Spleen (tissue), 13 donors: Measurements from ENCODE around the gene WAS. TPM values are rescaled to one million over a fixed set of nuclear protein-coding genes. Genes with fewer than 3 reads are reported as not detected.

Experiments
- DNase-seq: peaks from one replicate; pipeline ENCODE4 v3.0.0-alpha.2; 2020
- H3K27ac ChIP-seq, 8 donors: fragments of 200-600 bp; sonication (generic) in 7 of 8; 1 replicate in 4 of 8; 2 replicates in 4 of 8; pipeline versions ENCODE4 v1.5.0 to v1.8.0; 2016 to 2021; ENCODE audit warnings: inconsistent platforms in 4 of 8, mild to moderate bottlenecking in 4 of 8, moderate library complexity in 1 of 8
- H3K27me3 ChIP-seq, 7 donors: fragments of 200-600 bp; sonication (generic) in 6 of 7; replicated peaks in 1 of 7; 1 replicate in 4 of 7; 2 replicates in 3 of 7; pipeline versions ENCODE4 v1.5.0 to v1.8.0; 2016 to 2021; ENCODE audit warnings: inconsistent platforms in 3 of 7, mild to moderate bottlenecking in 1 of 7
- H3K36me3 ChIP-seq, 6 donors: fragments of 200-600 bp; sonication (generic) in 5 of 6; 1 replicate in 4 of 6; 2 replicates in 2 of 6; pipeline versions ENCODE4 v1.5.0 to v1.8.0; 2016 to 2021; ENCODE audit warnings: inconsistent platforms in 2 of 6
- H3K4me1 ChIP-seq, 6 donors: fragments of 200-600 bp; sonication (generic) in 5 of 6; 1 replicate in 3 of 6; 2 replicates in 3 of 6; pipeline versions ENCODE4 v1.5.0 to v1.8.0; 2016 to 2021; ENCODE audit warnings: inconsistent platforms in 3 of 6
- H3K4me3 ChIP-seq, 8 donors: fragments of 200-600 bp; sonication (generic) in 7 of 8; 1 replicate in 4 of 8; 2 replicates in 4 of 8; pipeline versions ENCODE4 v1.5.0 to v1.8.0; 2016 to 2021; ENCODE audit warnings: inconsistent platforms in 4 of 8, mild to moderate bottlenecking in 4 of 8, moderate library complexity in 2 of 8
- H3K9me3 ChIP-seq, 8 donors: fragments of 200-600 bp; sonication (generic) in 7 of 8; 1 replicate in 4 of 8; 2 replicates in 4 of 8; pipeline versions ENCODE4 v1.5.0 to v1.8.0; 2016 to 2021; ENCODE audit warnings: inconsistent platforms in 4 of 8
- POLR2A ChIP-seq, 3 donors: fragments of 450-650 bp; IDR thresholded peaks; one replicate each; pipeline ENCODE4 v1.5.1; 2017; ENCODE audit warnings: antibody characterized with exemption in 3 of 3, mild to moderate bottlenecking in 1 of 3
- POLR2AphosphoS5 ChIP-seq, 3 donors: sonication (generic); formaldehyde crosslinking; IDR thresholded peaks; one replicate each; pipeline ENCODE4 v1.5.1; 2017; ENCODE audit warnings: antibody characterized with exemption in 3 of 3
- WGBS, 5 donors: extraction: QIAGEN DNeasy Blood & Tissue Kit in 3 of 5; methylation state at CpG; one replicate each; pipeline versions ENCODE4 v1.1.5 to v1.1.7; 2013 to 2018; 5-methylcytosine and 5-hydroxymethylcytosine counted together
- intact Hi-C: fragments of 100-400 bp; cut with DNase I; formaldehyde crosslinking; loops from one replicate; pipeline ENCODE4 v1.15.0; 2023; ENCODE audit warnings: low total_unique reads
- long read RNA-seq, 2 donors: transcript quantifications; one replicate each; lab custom pipeline, GENCODE V29; 2026
- polyA plus RNA-seq, 3 donors: library from polyadenylated mRNA; stranded (reverse); fragments of 200-250 nt; gene quantifications; one replicate each; pipeline ENCODE4 v1.2.1, GENCODE V29; 2013
- total RNA-seq, 7 donors: library from RNA; depleted of rRNA in 3 of 7; stranded (reverse); fragments of >200 nt in 3 of 7; fragmentation: NEBNext Ultra II Directional in 4 of 7; extraction: Animal tissue kit (Norgen Biotek cat#: 25700) in 4 of 7; gene quantifications; one replicate each; pipeline versions ENCODE4 v1.1.0 to v1.2.1, GENCODE V29; 2016 to 2021
- TF ChIP-seq, protein P1 (sequence below), 11 experiments: fragments of 200-600 bp in 7 of 11; fragments of 450-650 bp in 4 of 11; sonication (generic) in 4 of 11; IDR thresholded peaks in 8 of 11; conservative IDR thresholded peaks in 3 of 11; 1 replicate in 7 of 11; 2 replicates in 4 of 11; pipeline versions ENCODE4 v1.4.0 to v1.8.0; 2016 to 2021; ENCODE audit warnings: antibody characterized with exemption in 11 of 11, inconsistent platforms in 4 of 11, mild to moderate bottlenecking in 1 of 11
- donor health status: healthy with polysubstance abuse.
- donor health status: DM: no; HTN: no; CAD: no; lungs with moderate emphysema.
- donor health status: DM: no; HTN: no; CAD: no.
- donor health status: Bipolar disorder and iron deficiency.
- donor health status: healthy.
- donor health status: DM: no; HTN: no; CAD: no.
- donor health status: DM: yes; HTN: yes; CAD: no.

The WAS gene
- 100 to 1,000 TPM in 5 of 7 donors, 10 to 100 TPM in 2; 99.3 to 169 (median 107) TPM for total RNA-seq
- polyA plus RNA-seq = 10 to 100 TPM; 53.5 to 64.8 (median 56.2) TPM
- long read RNA-seq, donor 1, partial matches to known transcripts = 0 of 1 reads
- long read RNA-seq, donor 1, other reads (novel, unspliced or antisense) = 0 of 1 reads
- long read RNA-seq, donor 2, partial matches to known transcripts = 0 of 4 reads
- long read RNA-seq, donor 2, other reads (novel, unspliced or antisense) = 0 of 4 reads

DNA sequence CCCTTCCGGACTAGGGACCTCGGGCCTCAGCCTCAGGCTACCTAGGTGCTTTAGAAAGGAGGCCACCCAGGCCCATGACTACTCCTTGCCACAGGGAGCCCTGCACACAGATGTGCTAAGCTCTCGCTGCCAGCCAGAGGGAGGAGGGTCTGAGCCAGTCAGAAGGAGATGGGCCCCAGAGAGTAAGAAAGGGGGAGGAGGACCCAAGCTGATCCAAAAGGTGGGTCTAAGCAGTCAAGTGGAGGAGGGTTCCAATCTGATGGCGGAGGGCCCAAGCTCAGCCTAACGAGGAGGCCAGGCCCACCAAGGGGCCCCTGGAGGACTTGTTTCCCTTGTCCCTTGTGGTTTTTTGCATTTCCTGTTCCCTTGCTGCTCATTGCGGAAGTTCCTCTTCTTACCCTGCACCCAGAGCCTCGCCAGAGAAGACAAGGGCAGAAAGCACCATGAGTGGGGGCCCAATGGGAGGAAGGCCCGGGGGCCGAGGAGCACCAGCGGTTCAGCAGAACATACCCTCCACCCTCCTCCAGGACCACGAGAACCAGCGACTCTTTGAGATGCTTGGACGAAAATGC lies at the start of gene WAS:
TSS of gene WAS (plus strand) at position 389 of the 572 bp plus-strand sequence. CDS start at position 444, 55 bp downstream.
- WGBS, 5 donors = 17 to 44% (median 40%) methylated on average over 4 to 13 of the region's 13 CpGs
- TF ChIP-seq POLR2AphosphoS5 (IDR thresholded peaks at IDR 0.05) (peak; percentile 59 to 80 (median 70)), POLR2A (IDR thresholded peaks at IDR 0.05) (no peak)
- Histone ChIP-seq H3K36me3 (peaks cover 0 to 33% (median 6%) of the 10 kb centered on the region in 6 donors), H3K9me3 (no peaks in the 10 kb centered on the region), H3K4me3 (peak within 1 kb of the TSS; percentile 36 to 77 (median 45)), H3K27me3 (no peaks in the 10 kb centered on the region), H3K4me1 (peaks cover 0 to 70% (median 27%) of the 10 kb centered on the region in 6 donors), H3K27ac (peak within 1 kb of the TSS; percentile 67 to 94 (median 88))
- DNase-seq = peak; percentile 87
- intact Hi-C loops = no loop called here

DNA sequence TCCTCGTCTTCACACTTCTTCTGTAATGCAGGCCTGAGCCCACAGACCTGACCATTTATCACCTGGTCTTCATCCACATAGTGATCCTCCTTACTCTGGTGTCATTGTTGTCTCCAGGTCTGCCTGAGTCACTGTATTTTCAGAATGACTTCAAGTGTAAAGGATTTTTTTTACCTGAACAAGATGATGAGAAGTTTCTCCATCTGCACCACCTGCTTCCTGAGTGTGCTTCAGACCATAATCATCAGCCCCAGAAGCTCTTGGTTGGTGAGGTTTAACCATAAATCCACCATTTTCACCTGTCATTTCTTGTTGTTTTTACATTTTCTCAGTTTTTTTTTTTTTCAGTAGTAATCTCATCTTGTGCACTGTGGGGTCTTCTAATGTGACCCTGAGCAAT lies 47.3 kb upstream of the WAS start:
- no peak overlapping the region for H3K27ac ChIP-seq
- TF ChIP-seq POLR2A (IDR thresholded peaks at IDR 0.05) = no peak
- TF ChIP-seq, protein P1, sequence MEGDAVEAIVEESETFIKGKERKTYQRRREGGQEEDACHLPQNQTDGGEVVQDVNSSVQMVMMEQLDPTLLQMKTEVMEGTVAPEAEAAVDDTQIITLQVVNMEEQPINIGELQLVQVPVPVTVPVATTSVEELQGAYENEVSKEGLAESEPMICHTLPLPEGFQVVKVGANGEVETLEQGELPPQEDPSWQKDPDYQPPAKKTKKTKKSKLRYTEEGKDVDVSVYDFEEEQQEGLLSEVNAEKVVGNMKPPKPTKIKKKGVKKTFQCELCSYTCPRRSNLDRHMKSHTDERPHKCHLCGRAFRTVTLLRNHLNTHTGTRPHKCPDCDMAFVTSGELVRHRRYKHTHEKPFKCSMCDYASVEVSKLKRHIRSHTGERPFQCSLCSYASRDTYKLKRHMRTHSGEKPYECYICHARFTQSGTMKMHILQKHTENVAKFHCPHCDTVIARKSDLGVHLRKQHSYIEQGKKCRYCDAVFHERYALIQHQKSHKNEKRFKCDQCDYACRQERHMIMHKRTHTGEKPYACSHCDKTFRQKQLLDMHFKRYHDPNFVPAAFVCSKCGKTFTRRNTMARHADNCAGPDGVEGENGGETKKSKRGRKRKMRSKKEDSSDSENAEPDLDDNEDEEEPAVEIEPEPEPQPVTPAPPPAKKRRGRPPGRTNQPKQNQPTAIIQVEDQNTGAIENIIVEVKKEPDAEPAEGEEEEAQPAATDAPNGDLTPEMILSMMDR (IDR thresholded peaks at IDR 0.05 in 8 of 11, conservative IDR thresholded peaks at IDR 0.05 in 3 of 11) = no peak
- TF ChIP-seq POLR2AphosphoS5 (IDR thresholded peaks at IDR 0.05) = no peak
- 36 to 67% (median 45%) methylated on average over 1 of the region's 1 CpG for WGBS, 5 donors
- no peak for DNase-seq
- no peak overlapping the region for H3K4me3 ChIP-seq
- peaks cover 0 to 12% (median 7%) of the 10 kb centered on the region in 6 donors for H3K4me1 ChIP-seq
- no peaks in the 10 kb centered on the region for H3K36me3 ChIP-seq
- H3K9me3 ChIP-seq = no peaks in the 10 kb centered on the region
- intact Hi-C loops = no loop called here
- H3K27me3 ChIP-seq = no peaks in the 10 kb centered on the region

DNA sequence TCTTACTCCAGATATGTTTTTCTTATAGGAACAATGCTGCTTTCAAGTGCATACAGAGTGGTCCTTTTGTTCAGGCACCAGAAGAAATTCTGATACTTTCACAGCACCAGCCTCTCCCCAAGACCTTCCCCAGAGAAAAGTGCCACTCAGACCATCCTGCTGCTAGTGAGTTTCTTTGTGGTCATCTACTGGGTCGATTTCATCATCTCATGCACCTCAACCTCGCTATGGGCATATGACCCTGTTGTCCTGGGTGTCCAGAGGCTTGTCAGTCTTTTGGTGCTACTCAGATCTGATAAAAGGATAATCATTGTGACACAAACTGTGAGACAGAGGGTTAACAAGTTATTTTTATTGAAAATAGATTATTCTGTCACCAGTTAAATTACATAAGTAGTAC lies 46.8 kb upstream of the WAS start:
- TF ChIP-seq POLR2A (IDR thresholded peaks at IDR 0.05) (no peak), POLR2AphosphoS5 (IDR thresholded peaks at IDR 0.05) (no peak)
- TF ChIP-seq, protein P1 (IDR thresholded peaks at IDR 0.05 in 8 of 11, conservative IDR thresholded peaks at IDR 0.05 in 3 of 11) = no peak
- no peak overlapping the region for H3K4me3 ChIP-seq
- no peaks in the 10 kb centered on the region for H3K27me3 ChIP-seq
- 31 to 71% (median 33%) methylated on average over 2 of the region's 2 CpGs for whole genome bisulfite sequencing, 5 donors
- intact Hi-C loops = no loop called here
- no peak overlapping the region for H3K27ac ChIP-seq
- DNase-seq = no peak
- no peaks in the 10 kb centered on the region for H3K9me3 ChIP-seq
- H3K4me1 ChIP-seq = peaks cover 0 to 7% (median 4%) of the 10 kb centered on the region in 6 donors
- H3K36me3 ChIP-seq = no peaks in the 10 kb centered on the region

DNA sequence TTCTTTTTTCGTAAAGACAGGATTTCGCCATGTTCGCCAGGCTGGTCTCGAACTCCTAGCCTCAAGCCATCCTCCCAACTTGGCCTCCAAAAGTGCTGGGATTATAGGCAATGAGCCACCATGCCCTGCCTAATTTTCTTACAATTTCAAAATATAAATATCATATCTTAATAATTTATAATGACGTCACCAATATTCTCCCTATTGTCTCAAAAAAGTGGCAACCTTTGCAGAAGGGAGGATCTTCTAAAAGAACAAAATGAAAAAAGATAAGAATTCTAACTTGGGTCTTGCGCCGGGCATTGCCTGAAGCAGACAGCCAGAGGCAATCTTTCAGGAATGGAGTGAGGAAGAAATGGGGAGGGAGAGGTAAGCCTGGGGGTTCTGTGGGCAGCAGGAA lies 37.9 kb upstream of the WAS start:
- intact Hi-C loops = no loop called here

More for the DNA sequence above, 37.9 kb upstream of the WAS start:
- H3K36me3 ChIP-seq = no peaks in the 10 kb centered on the region
- WGBS, 5 donors = 84 to 97% (median 92%) methylated on average over 7 of the region's 7 CpGs
- no peaks in the 10 kb centered on the region for H3K27me3 ChIP-seq
- no peak overlapping the region for H3K4me3 ChIP-seq
- H3K9me3 ChIP-seq = no peaks in the 10 kb centered on the region
- no peak overlapping the region for H3K27ac ChIP-seq
- no peak for DNase-seq
- TF ChIP-seq POLR2A (IDR thresholded peaks at IDR 0.05) (no peak), POLR2AphosphoS5 (IDR thresholded peaks at IDR 0.05) (no peak)
- TF ChIP-seq, protein P1 (IDR thresholded peaks at IDR 0.05 in 8 of 11, conservative IDR thresholded peaks at IDR 0.05 in 3 of 11) = no peak
- peaks cover 0 to 9% (median 6%) of the 10 kb centered on the region in 6 donors for H3K4me1 ChIP-seq
